Transverse colon (tissue), 4 donors: ENCODE results near the gene SGCG. TPM values are rescaled to one million over a fixed set of nuclear protein-coding genes. Genes with fewer than 3 reads are reported as not detected.

ENCODE experiments used
- DNase-seq: peaks from one replicate; pipeline ENCODE4 v3.0.0-alpha.2; 2019
- H3K27ac ChIP-seq, 4 donors: fragments of 200-600 bp; sonication (generic); 2 replicates each; pipeline ENCODE4 v1.5.1; 2016 to 2018; ENCODE audit warnings: inconsistent platforms in 4 of 4
- H3K27me3 ChIP-seq: fragments of 200-600 bp; sonication (generic); 2 replicates; pipeline ENCODE4 v1.5.1; 2017; ENCODE audit warnings: inconsistent platforms
- H3K36me3 ChIP-seq, 4 donors: fragments of 200-600 bp; sonication (generic); 2 replicates each; pipeline ENCODE4 v1.5.1; 2017 to 2019; ENCODE audit warnings: inconsistent platforms in 4 of 4
- H3K4me1 ChIP-seq, 4 donors: fragments of 200-600 bp; sonication (generic); 2 replicates each; pipeline ENCODE4 v1.5.1; 2017 to 2020; ENCODE audit warnings: inconsistent platforms in 4 of 4
- H3K4me3 ChIP-seq, 4 donors: fragments of 200-600 bp; sonication (generic); 1 replicate in 1 of 4; 2 replicates in 3 of 4; pipeline versions ENCODE4 v1.5.1 to v1.6.1; 2017 to 2019; ENCODE audit warnings: inconsistent platforms in 4 of 4
- H3K9me3 ChIP-seq, 2 donors: fragments of 200-600 bp; sonication (generic); 2 replicates each; pipeline ENCODE4 v1.5.1; 2017 to 2019; ENCODE audit warnings: inconsistent platforms in 2 of 2
- CTCF ChIP-seq, 5 experiments: fragments of 200-600 bp in 3 of 5; fragments of 450-650 bp in 2 of 5; sonication (generic) in 3 of 5; IDR thresholded peaks; 1 replicate in 2 of 5; 2 replicates in 3 of 5; pipeline ENCODE4 v1.5.1; 2016 to 2017; ENCODE audit warnings: antibody characterized with exemption in 5 of 5, inconsistent platforms in 3 of 5, mild to moderate bottlenecking in 2 of 5, moderate library complexity in 1 of 5
- EP300 ChIP-seq: sonication (generic); formaldehyde crosslinking; IDR thresholded peaks from one replicate; pipeline ENCODE4 v1.6.1; 2017; ENCODE audit warnings: antibody characterized with exemption, low read depth
- POLR2A ChIP-seq: fragments of 450-650 bp; IDR thresholded peaks from one replicate; pipeline ENCODE4 v1.6.1; 2016; ENCODE audit warnings: antibody characterized with exemption, mild to moderate bottlenecking, moderate library complexity
- POLR2AphosphoS5 ChIP-seq, 3 donors: sonication (generic); formaldehyde crosslinking; IDR thresholded peaks; one replicate each; pipeline ENCODE4 v1.6.1; 2016; ENCODE audit warnings: antibody characterized with exemption in 3 of 3
- WGBS, 2 donors: methylation state at CpG; one replicate each; pipeline ENCODE4 v1.1.5; 2018; ENCODE audit warnings: low coverage in 1 of 2; 5-methylcytosine and 5-hydroxymethylcytosine counted together
- in situ Hi-C, 4 donors: fragments of 200-750 bp; cut with MboI; loops; one replicate each; pipeline versions ENCODE4 v1.15.0 to v1.15.1; 2017; ENCODE audit warnings: low sequenced_read_pairs in 3 of 4, low pct_ligation_motif_present in 1 of 4, low pct_unique_long_range_greater_than_20kb in 1 of 4
- intact Hi-C: fragments of 100-400 bp; cut with DNase I; formaldehyde crosslinking; loops from one replicate; pipeline ENCODE4 v1.15.1; 2023; ENCODE audit warnings: low total_unique reads
- total RNA-seq, 4 donors: library from RNA; depleted of rRNA; stranded (reverse); fragments of >200 nt; gene quantifications; one replicate each; pipeline ENCODE4 v1.1.0, GENCODE V29; 2016

Gene SGCG
- total RNA-seq, 4 donors from 2014 or later = not detected

GRCh38 chr13:23161481-23161825 is 19.3 kb upstream of the SGCG start:
- Histone ChIP-seq H3K4me1 (no peaks in the 10 kb centered on the region), H3K27me3 (peaks cover 25% of the 10 kb centered on the region), H3K9me3 (no peaks in the 10 kb centered on the region), H3K36me3 (no peaks in the 10 kb centered on the region), H3K27ac (no peak overlapping the region), H3K4me3 (no peak overlapping the region)
- TF ChIP-seq POLR2A = no peak
- no peak for TF ChIP-seq EP300
- no peak for TF ChIP-seq POLR2AphosphoS5 (IDR thresholded peaks at IDR 0.05)
- no peak for TF ChIP-seq CTCF (IDR thresholded peaks at IDR 0.05)
- no peak for DNase-seq
- in situ Hi-C loops (no loop called here), intact Hi-C loops (no loop called here)
- WGBS, 2 donors = 36 to 57% methylated on average over 3 of the region's 3 CpGs

- intact Hi-C loops (no loop called here), in situ Hi-C loops (no loop called here)
- no peaks in the 10 kb centered on the region for H3K27me3 ChIP-seq
- DNase-seq = no peak
- H3K9me3 ChIP-seq = no peaks in the 10 kb centered on the region
- H3K36me3 ChIP-seq = no peaks in the 10 kb centered on the region
- WGBS, 2 donors = 0% methylated on average over 1 of the region's 1 CpG; no CpG with 5 or more reads in 1 of the 2 donors
- TF ChIP-seq EP300 (no peak), CTCF (IDR thresholded peaks at IDR 0.05) (no peak), POLR2A (no peak), POLR2AphosphoS5 (IDR thresholded peaks at IDR 0.05) (no peak)
- H3K4me1 ChIP-seq = no peaks in the 10 kb centered on the region
- no peak overlapping the region for H3K27ac ChIP-seq
- H3K4me3 ChIP-seq = no peak overlapping the region
Measured at GRCh38 chr13:23175920-23176319, 4.9 kb upstream of the SGCG start.

- in situ Hi-C loops (no loop called here), intact Hi-C loops (no loop called here)
- TF ChIP-seq POLR2A = no peak
- TF ChIP-seq CTCF (IDR thresholded peaks at IDR 0.05) = no peak
- no peak for TF ChIP-seq POLR2AphosphoS5 (IDR thresholded peaks at IDR 0.05)
- no peak for TF ChIP-seq EP300
- Histone ChIP-seq H3K36me3 (no peaks in the 10 kb centered on the region), H3K27me3 (no peaks in the 10 kb centered on the region), H3K4me3 (no peak overlapping the region), H3K4me1 (no peaks in the 10 kb centered on the region), H3K27ac (no peak overlapping the region), H3K9me3 (no peaks in the 10 kb centered on the region)
- no peak for DNase-seq
- 53 to 100% methylated on average over 1 to 2 of the region's 2 CpGs for WGBS, 2 donors
Measured at GRCh38 chr13:23182142-23182541, 1.4 kb downstream of the SGCG start.

- no peak for TF ChIP-seq EP300
- intact Hi-C loops (no loop called here), in situ Hi-C loops (no loop called here)
- 88 to 91% methylated on average over 2 to 7 of the region's 7 CpGs for WGBS, 2 donors
- Histone ChIP-seq H3K9me3 (no peaks in the 10 kb centered on the region), H3K4me1 (no peaks in the 10 kb centered on the region), H3K4me3 (no peak overlapping the region), H3K27me3 (no peaks in the 10 kb centered on the region), H3K36me3 (no peaks in the 10 kb centered on the region), H3K27ac (no peak overlapping the region)
- no peak for DNase-seq
Measured at GRCh38 chr13:23183292-23183691, 2.5 kb downstream of the SGCG start.

GRCh38 chr13:23185542-23185941 is 4.8 kb downstream of the SGCG start:
- Histone ChIP-seq H3K9me3 (no peaks in the 10 kb centered on the region), H3K27ac (no peak overlapping the region), H3K4me3 (no peak overlapping the region), H3K27me3 (no peaks in the 10 kb centered on the region), H3K4me1 (no peaks in the 10 kb centered on the region), H3K36me3 (no peaks in the 10 kb centered on the region)
- in situ Hi-C loops = no loop called here
- 80% methylated on average over 9 of the region's 9 CpGs; no CpG with 5 or more reads in 1 of the 2 donors for WGBS, 2 donors
- no peak for DNase-seq
- intact Hi-C loops = no loop called here
- TF ChIP-seq EP300 (no peak), POLR2A (no peak), POLR2AphosphoS5 (IDR thresholded peaks at IDR 0.05) (no peak), CTCF (IDR thresholded peaks at IDR 0.05) (no peak)
